ENCODE data around the gene CRBN. TPM values are rescaled to one million over a fixed set of nuclear protein-coding genes. Genes with fewer than 3 reads are reported as not detected.

Gene CRBN
- total RNA-seq, 1 donor from 2014 or later = 56.0 TPM

DNA sequence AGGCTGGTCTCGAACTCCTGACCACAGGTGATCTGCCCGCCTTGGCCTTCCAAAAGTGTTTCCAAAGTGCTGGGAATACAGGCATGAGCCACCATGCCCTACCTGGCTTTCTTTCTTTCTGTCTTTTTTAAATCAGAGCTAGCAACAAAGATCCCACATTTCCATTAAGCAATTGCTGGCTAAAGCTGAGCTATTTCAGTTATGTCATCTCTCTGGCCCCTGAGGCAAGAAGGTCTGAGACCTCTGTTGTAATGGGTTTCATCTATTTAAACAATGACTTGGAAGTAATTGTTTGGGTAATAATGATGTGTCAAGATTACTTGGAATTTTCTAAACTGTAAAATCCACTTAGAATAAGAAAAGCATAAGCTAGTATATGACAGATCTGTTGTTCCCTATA is 30.2 kb upstream of the CRBN start:
- DNase-seq (no peak), ATAC-seq (no peak)
- no peaks in the 10 kb centered on the region for H3K9me3 ChIP-seq
- no peak overlapping the region for H3K27ac ChIP-seq
- intact Hi-C loops (cut with DNase I) = no loop called here
- H3K4me3 ChIP-seq = no peak overlapping the region
- H3K27me3 ChIP-seq = no peaks in the 10 kb centered on the region
- no peaks in the 10 kb centered on the region for H3K36me3 ChIP-seq
- H3K4me1 ChIP-seq = no peaks in the 10 kb centered on the region
- TF ChIP-seq, protein P1, sequence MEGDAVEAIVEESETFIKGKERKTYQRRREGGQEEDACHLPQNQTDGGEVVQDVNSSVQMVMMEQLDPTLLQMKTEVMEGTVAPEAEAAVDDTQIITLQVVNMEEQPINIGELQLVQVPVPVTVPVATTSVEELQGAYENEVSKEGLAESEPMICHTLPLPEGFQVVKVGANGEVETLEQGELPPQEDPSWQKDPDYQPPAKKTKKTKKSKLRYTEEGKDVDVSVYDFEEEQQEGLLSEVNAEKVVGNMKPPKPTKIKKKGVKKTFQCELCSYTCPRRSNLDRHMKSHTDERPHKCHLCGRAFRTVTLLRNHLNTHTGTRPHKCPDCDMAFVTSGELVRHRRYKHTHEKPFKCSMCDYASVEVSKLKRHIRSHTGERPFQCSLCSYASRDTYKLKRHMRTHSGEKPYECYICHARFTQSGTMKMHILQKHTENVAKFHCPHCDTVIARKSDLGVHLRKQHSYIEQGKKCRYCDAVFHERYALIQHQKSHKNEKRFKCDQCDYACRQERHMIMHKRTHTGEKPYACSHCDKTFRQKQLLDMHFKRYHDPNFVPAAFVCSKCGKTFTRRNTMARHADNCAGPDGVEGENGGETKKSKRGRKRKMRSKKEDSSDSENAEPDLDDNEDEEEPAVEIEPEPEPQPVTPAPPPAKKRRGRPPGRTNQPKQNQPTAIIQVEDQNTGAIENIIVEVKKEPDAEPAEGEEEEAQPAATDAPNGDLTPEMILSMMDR (IDR thresholded peaks at IDR 0.05) = no peak

DNA sequence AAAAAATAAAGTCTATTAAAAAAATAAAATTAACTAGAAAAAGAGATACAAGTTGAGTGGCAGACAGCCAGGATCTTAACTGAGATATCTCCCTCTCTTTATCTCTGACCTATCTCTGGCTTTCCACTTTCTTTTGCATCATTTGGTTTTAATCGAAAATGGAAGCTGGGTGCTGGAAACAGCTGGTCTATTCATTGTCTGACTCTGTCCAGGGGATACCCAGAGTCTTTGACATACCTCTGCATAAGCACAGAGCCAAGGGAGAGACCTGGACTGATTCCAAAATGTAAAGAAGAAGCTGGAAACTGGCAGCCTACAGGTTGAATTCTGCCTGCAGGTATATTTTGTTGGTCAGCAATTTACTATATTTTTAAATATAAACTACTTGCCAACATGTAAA is 29.6 kb upstream of the CRBN start:
- no peak overlapping the region for H3K27ac ChIP-seq
- no peak overlapping the region for H3K4me3 ChIP-seq
- intact Hi-C loops (cut with DNase I) = no loop called here
- H3K36me3 ChIP-seq = no peaks in the 10 kb centered on the region
- no peaks in the 10 kb centered on the region for H3K9me3 ChIP-seq
- no peaks in the 10 kb centered on the region for H3K4me1 ChIP-seq
- ATAC-seq (no peak), DNase-seq (no peak)
- H3K27me3 ChIP-seq = no peaks in the 10 kb centered on the region
- TF ChIP-seq, protein P1 (IDR thresholded peaks at IDR 0.05) = no peak

DNA sequence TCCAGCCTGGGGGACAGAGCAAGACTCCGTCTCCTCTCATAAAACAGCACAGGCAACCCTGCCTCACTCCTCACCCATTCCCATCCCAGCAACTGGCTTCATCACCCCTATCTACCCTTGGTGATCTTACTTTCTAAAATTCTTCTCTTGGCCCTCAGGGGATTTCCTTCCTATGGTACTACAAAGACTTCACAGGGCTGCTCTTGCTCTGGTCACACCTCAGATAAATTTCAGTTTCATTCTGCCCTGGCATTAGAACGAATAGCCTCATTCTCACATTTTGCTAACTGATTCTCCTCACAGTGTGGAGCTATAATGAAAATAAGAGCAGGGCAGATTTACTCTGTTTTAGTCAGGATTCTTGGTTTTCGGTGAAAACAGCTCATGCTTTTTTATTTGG is 22.1 kb upstream of the CRBN start:
- intact Hi-C loops (cut with DNase I) = no loop called here
- ATAC-seq = no peak
- Histone ChIP-seq H3K4me3 (no peak overlapping the region), H3K9me3 (no peaks in the 10 kb centered on the region), H3K36me3 (no peaks in the 10 kb centered on the region), H3K27me3 (peaks cover 4% of the 10 kb centered on the region), H3K4me1 (no peaks in the 10 kb centered on the region), H3K27ac (no peak overlapping the region)
- TF ChIP-seq, protein P1 (IDR thresholded peaks at IDR 0.05) = no peak
- no peak for DNase-seq

DNA sequence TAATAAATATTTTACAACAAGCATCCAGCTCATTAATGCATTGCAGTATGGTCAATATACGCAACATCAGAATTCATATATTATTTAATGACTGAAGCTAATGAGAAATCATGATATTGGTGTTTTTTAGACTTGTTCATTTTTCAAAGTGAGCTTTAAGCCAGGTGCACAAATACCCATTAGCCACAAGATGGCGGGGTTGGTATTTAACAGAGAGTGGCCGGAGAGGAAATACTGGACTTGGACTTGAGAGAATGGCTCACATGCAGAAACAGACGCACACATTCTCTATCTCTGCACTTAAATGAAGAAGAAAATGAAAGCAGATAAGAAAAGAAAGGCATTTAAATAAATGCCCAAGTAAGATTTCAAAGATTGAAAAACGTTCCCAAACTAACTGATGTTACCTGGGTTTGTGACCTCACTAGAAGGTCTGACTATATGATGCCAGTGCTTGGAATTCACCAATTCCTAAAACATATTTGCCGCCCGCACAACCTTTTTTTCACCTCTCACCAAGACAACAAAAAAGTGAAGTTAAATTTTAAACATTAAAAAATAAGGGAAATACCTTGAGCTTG is 21.2 kb upstream of the CRBN start:
- peaks cover 4% of the 10 kb centered on the region for H3K27me3 ChIP-seq
- H3K9me3 ChIP-seq = no peaks in the 10 kb centered on the region
- no peak overlapping the region for H3K4me3 ChIP-seq
- H3K27ac ChIP-seq = no peak overlapping the region
- peak; percentile 82 for ATAC-seq
- no peaks in the 10 kb centered on the region for H3K4me1 ChIP-seq
- no peaks in the 10 kb centered on the region for H3K36me3 ChIP-seq
- no peak for DNase-seq
- TF ChIP-seq, protein P1 (IDR thresholded peaks at IDR 0.05) = peak; percentile 77
- intact Hi-C loops (cut with DNase I) = no loop called here

DNA sequence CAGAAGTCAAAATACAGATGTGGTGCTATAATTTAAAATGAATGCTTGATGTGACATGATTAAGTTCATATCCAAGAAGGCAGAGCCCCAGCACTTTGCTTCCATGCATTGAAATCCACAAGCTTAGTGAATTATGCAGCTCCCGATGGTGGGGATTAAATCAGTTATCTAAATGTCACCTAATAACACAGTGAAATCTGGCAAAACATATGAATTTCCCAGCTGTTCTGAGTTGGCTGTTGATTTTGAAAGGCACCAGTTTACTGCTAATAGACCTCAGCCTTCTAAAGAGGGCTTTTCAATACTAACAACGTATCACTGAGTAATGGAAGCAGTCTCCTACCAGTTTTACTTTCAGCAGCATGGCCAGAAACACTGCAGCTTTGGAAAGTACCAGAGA is 19.8 kb upstream of the CRBN start:
- Histone ChIP-seq H3K4me3 (no peak overlapping the region), H3K4me1 (no peaks in the 10 kb centered on the region), H3K27me3 (peaks cover 4% of the 10 kb centered on the region), H3K27ac (no peak overlapping the region), H3K9me3 (no peaks in the 10 kb centered on the region), H3K36me3 (no peaks in the 10 kb centered on the region)
- TF ChIP-seq, protein P1 (IDR thresholded peaks at IDR 0.05) = no peak
- no peak for ATAC-seq
- intact Hi-C loops (cut with DNase I) = loop anchor here (10.0 kb wide), 1 partner anchor 1075 kb away; no protein-coding TSS in a partner anchor
- no peak for DNase-seq
